HepG2 (cell line): ENCODE results near the gene BRD3. TPM values are rescaled to one million over a fixed set of nuclear protein-coding genes. Genes with fewer than 3 reads are reported as not detected.

Source experiments
- ATAC-seq: fragments of 200-7000 bp; cut with Tn5 transposase; 3 replicates; pipeline ENCODE4 v1.9.1; 2020; ENCODE audit warnings: mild to moderate bottlenecking, moderate library complexity
- BruUV-seq: library from RNA; stranded (reverse); fragments of 400-500 nt; replicated peaks from 2 replicates; lab custom pipeline; 2021; lab: Mats Ljungman, UMichigan
- CTCF ChIA-PET: fragments of 300-600 bp; formaldehyde crosslinking; extraction: SDS; loops from one replicate; lab custom pipeline; 2021; ENCODE audit warnings: low total read pairs, inconsistent platforms, low intra/inter-chr PET ratio; lab: Yijun Ruan, JAX
- POLR2A ChIA-PET: fragments of 350-600 bp; sonication (Branson Sonifier 250); formaldehyde crosslinking; loops from one replicate; lab custom pipeline; 2020; ENCODE audit warnings: antibody characterized with exemption, inconsistent platforms; lab: Yijun Ruan, JAX
- DNase-seq: peaks from one replicate; pipeline ENCODE4 v3.0.0-alpha.2; 2015; ENCODE audit warnings: low spot score
- FAIRE-seq: peaks from 3 replicates; lab custom pipeline; 2011; peaks lifted over from hg19 to GRCh38; lab: Jason Lieb, UNC
- H2AFZ ChIP-seq: one replicate; pipeline ENCODE4 v1.6.1; 2011; ENCODE audit warnings: low read length, inconsistent platforms
- H3K27ac ChIP-seq: fragments of 300-600 bp; 3 replicates; pipeline ENCODE4 v1.8.0; 2011; ENCODE audit warnings: mixed run types, mild to moderate bottlenecking, mixed read lengths, low read length, inconsistent platforms; ENCODE audit not compliant: insufficient read depth; ENCODE audit errors: extremely low read length
- H3K27me3 ChIP-seq, 2 experiments: fragments of 200-600 bp in 1 of 2; 2 replicates in 1 of 2; 3 replicates in 1 of 2; pipeline versions ENCODE4 v1.6.0 to v1.8.0; 2011; ENCODE audit warnings: low read length in 2 of 2, mild to moderate bottlenecking in 2 of 2, moderate library complexity in 2 of 2, inconsistent platforms in 1 of 2; ENCODE audit not compliant: insufficient read depth in 2 of 2, control insufficient read depth in 1 of 2
- H3K36me3 ChIP-seq, 2 experiments: fragments of 200-600 bp in 1 of 2; replicated peaks in 1 of 2; 2 replicates in 1 of 2; 3 replicates in 1 of 2; pipeline versions ENCODE4 v1.5.1 to v1.8.0; 2011; ENCODE audit warnings: low read length in 2 of 2, inconsistent platforms in 1 of 2; ENCODE audit not compliant: insufficient read depth in 2 of 2, control insufficient read depth in 1 of 2
- H3K4me1 ChIP-seq: 2 replicates; pipeline ENCODE4 v1.5.1; 2012; ENCODE audit warnings: low read length, inconsistent platforms; ENCODE audit not compliant: insufficient read depth
- H3K4me2 ChIP-seq: 2 replicates; pipeline ENCODE4 v1.6.0; 2011; ENCODE audit warnings: low read depth, low read length, inconsistent platforms
- H3K4me3 ChIP-seq, 3 experiments: fragments of 200-600 bp in 1 of 3; sonication (generic), shearing (Covaris generic) in 1 of 3; replicated peaks in 1 of 3; 2 replicates each; pipeline ENCODE4 v1.5.1; 2011 to 2016; ENCODE audit warnings: low read length in 3 of 3, inconsistent platforms in 2 of 3, low read depth in 2 of 3, mild to moderate bottlenecking in 2 of 3, control low read depth in 1 of 3, mixed read lengths in 1 of 3; ENCODE audit not compliant: insufficient read depth in 1 of 3
- H3K79me2 ChIP-seq: one replicate; pipeline ENCODE4 v1.6.1; 2011; ENCODE audit warnings: low read length, inconsistent platforms; ENCODE audit not compliant: insufficient read depth
- H3K9ac ChIP-seq: 2 replicates; pipeline ENCODE4 v1.6.0; 2011; ENCODE audit warnings: mild to moderate bottlenecking, low read depth, low read length, inconsistent platforms; ENCODE audit not compliant: insufficient read depth
- H3K9me3 ChIP-seq: 2 replicates; pipeline ENCODE4 v1.5.1; 2012; ENCODE audit warnings: mild to moderate bottlenecking, low read length
- H4K20me1 ChIP-seq: 2 replicates; pipeline ENCODE4 v1.6.0; 2011; ENCODE audit warnings: inconsistent platforms, mild to moderate bottlenecking, low read length, moderate library complexity; ENCODE audit not compliant: insufficient read depth
- EED ChIP-seq: sonication (generic); formaldehyde crosslinking; IDR thresholded peaks from 2 replicates; pipeline ENCODE4 v1.5.0; 2020; ENCODE audit warnings: mild to moderate bottlenecking, missing genetic modification reagents
- HNRNPL ChIP-seq: fragments of 200-400 bp; formaldehyde crosslinking; IDR thresholded peaks from 2 replicates; pipeline ENCODE4 v1.6.1; 2017; ENCODE audit warnings: mild to moderate bottlenecking, low read depth, low read length
- MAFK ChIP-seq, 2 experiments: IDR thresholded peaks in 1 of 2; conservative IDR thresholded peaks in 1 of 2; 2 replicates each; pipeline ENCODE4 v1.6.1; 2011; ENCODE audit warnings: improper control_type of control experiment in 2 of 2, low read length in 2 of 2
- MIER2 ChIP-seq: IDR thresholded peaks from 2 replicates; pipeline ENCODE4 v1.6.1; 2016; ENCODE audit warnings: missing biosample characterization, missing genetic modification reagents
- RAD21 ChIP-seq: fragments of 450-650 bp; formaldehyde crosslinking; IDR thresholded peaks from 2 replicates; pipeline ENCODE4 v1.5.0; 2020; ENCODE audit warnings: mild to moderate bottlenecking
- ZNF75D ChIP-seq: sonication (generic); formaldehyde crosslinking; IDR thresholded peaks from 2 replicates; pipeline ENCODE4 v1.8.1; 2023; ENCODE audit warnings: missing genetic modification reagents, mild to moderate bottlenecking, borderline replicate concordance
- WGBS: methylation state at CpG from one replicate; pipeline ENCODE4 v1.1.6; 2017; ENCODE audit warnings: low lambda C conversion rate; 5-methylcytosine and 5-hydroxymethylcytosine counted together
- in situ Hi-C: cut with HindIII; loops from 2 replicates; pipeline ENCODE4 v1.10.0; 2017; ENCODE audit warnings: low pct_unique_long_range_greater_than_20kb; ENCODE audit not compliant: extremely low pct_ligation_motif_present
- intact Hi-C: fragments of 100-400 bp; cut with micrococcal nuclease; formaldehyde crosslinking; loops from one replicate; pipeline ENCODE4 v1.10.0; 2022; ENCODE audit not compliant: unreplicated experiment
- polyA plus RNA-seq, 8 experiments: library from polyadenylated mRNA; depleted of rRNA in 3 of 8; stranded (reverse) in 7 of 8; unstranded in 1 of 8; fragments of >200 nt; fragmentation: Illumina TruSeq in 4 of 8; extraction: Trizol in 4 of 8; gene quantifications; 2 replicates each; pipeline versions ENCODE4 v1.2.1 to v1.2.3, GENCODE V29; 2011 to 2016; ENCODE audit warnings: low read depth in 4 of 8, missing spikeins in 1 of 8, mixed read lengths in 1 of 8; ENCODE audit not compliant: insufficient read depth in 1 of 8
- total RNA-seq, 5 experiments: library from RNA; depleted of rRNA; stranded (reverse); fragments of >200 nt; fragmentation: Illumina TruSeq; extraction: Trizol; gene quantifications; 2 replicates each; pipeline ENCODE4 v1.2.3, GENCODE V29; 2016; ENCODE audit warnings: low read depth in 1 of 5
- TF ChIP-seq, protein P1 (sequence below): sonication (generic); formaldehyde crosslinking; IDR thresholded peaks from 2 replicates; pipeline ENCODE4 v1.5.0; 2020; ENCODE audit warnings: missing genetic modification reagents

Gene BRD3
- total and polyA plus RNA-seq, 2 of the 13 experiments (the other 11 are each of a cell fraction or from before 2014, with no cell fraction given), result 5.9 to 12.9 TPM

DNA sequence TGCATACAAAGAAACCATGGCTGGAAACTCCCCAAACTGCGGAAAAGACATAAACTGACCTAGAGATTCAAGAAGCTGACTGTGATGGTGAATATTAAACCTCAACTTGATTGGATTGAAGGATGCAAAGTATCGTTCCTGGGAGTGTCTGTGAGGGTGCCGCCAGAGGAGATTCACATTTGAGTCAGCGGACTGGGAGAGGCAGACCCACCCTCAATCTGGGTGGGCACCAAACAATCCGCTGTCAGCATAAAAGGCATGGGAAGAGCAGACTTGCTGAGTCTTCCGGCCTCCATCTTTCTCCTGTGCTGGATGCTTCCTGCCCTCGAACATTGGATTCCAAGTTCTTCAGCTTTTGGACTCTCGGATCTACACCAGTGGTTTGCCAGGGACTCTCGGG lies 43.2 kb upstream of the BRD3 start:
- Histone ChIP-seq H4K20me1 (no peaks in the 10 kb centered on the region), H3K36me3 (no peaks in the 10 kb centered on the region), H3K4me2 (no peak overlapping the region), H3K9me3 (no peaks in the 10 kb centered on the region), H3K9ac (no peak overlapping the region), H2AFZ (no peak overlapping the region), H3K4me1 (peaks cover 6% of the 10 kb centered on the region; the same call in 1 of the 2 replicates), H3K79me2 (no peaks in the 10 kb centered on the region), H3K4me3 (no peak overlapping the region), H3K27ac (no peak overlapping the region), H3K27me3 (peaks cover 0 to 8% of the 10 kb centered on the region in 2 experiments; a peak in 2 of 5 replicates)
- ATAC-seq (no peak), FAIRE-seq (no peak), DNase-seq (no peak)
- TF ChIP-seq, protein P1, sequence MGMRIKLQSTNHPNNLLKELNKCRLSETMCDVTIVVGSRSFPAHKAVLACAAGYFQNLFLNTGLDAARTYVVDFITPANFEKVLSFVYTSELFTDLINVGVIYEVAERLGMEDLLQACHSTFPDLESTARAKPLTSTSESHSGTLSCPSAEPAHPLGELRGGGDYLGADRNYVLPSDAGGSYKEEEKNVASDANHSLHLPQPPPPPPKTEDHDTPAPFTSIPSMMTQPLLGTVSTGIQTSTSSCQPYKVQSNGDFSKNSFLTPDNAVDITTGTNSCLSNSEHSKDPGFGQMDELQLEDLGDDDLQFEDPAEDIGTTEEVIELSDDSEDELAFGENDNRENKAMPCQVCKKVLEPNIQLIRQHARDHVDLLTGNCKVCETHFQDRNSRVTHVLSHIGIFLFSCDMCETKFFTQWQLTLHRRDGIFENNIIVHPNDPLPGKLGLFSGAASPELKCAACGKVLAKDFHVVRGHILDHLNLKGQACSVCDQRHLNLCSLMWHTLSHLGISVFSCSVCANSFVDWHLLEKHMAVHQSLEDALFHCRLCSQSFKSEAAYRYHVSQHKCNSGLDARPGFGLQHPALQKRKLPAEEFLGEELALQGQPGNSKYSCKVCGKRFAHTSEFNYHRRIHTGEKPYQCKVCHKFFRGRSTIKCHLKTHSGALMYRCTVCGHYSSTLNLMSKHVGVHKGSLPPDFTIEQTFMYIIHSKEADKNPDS (CRISPR knock-in tag), result no peak
- TF ChIP-seq MIER2, result no peak
- TF ChIP-seq MAFK (conservative IDR thresholded peaks at IDR 0.05 in 1 of 2, IDR thresholded peaks at IDR 0.05 in 1 of 2; ENCODE audit: low read length in 2 of 2), result peak in 1 of 2 experiments; percentile 49; a peak in 1 of 4 replicates
- TF ChIP-seq ZNF75D (CRISPR knock-in tag), result no peak
- TF ChIP-seq HNRNPL, result no peak
- no peak for TF ChIP-seq EED (CRISPR knock-in tag)
- no peak for TF ChIP-seq RAD21 (CRISPR knock-in tag)
- in situ Hi-C loops (no loop called here), intact Hi-C loops (no loop called here)
- POLR2A ChIA-PET, result no interaction called here
- CTCF ChIA-PET, result no interaction called here
- 48% methylated on average over 7 of the region's 9 CpGs for WGBS
- BruUV-seq, result no TSS peak
